HEK293T (cell line): ENCODE results near the gene PRR36.

Experiments
- BHLHE40 ChIP-seq: fragments of 450-650 bp; IDR thresholded peaks from 2 replicates; pipeline ENCODE4 v1.6.1; 2016; ENCODE audit warnings: mild to moderate bottlenecking, moderate library complexity, borderline replicate concordance
- CTBP1 ChIP-seq: fragments of 450-650 bp; IDR thresholded peaks from 2 replicates; pipeline ENCODE4 v1.6.1; 2016; ENCODE audit warnings: borderline replicate concordance
- ELF4 ChIP-seq: fragments of 450-650 bp; IDR thresholded peaks from 2 replicates; pipeline ENCODE4 v1.6.1; 2017; ENCODE audit warnings: antibody characterized with exemption
- FOXA1 ChIP-seq: fragments of 450-650 bp; IDR thresholded peaks from 2 replicates; pipeline ENCODE4 v1.6.1; 2016; ENCODE audit warnings: mild to moderate bottlenecking
- FOXK2 ChIP-seq: fragments of 450-650 bp; IDR thresholded peaks from 2 replicates; pipeline ENCODE4 v1.6.1; 2016; ENCODE audit warnings: mild to moderate bottlenecking
- FOXM1 ChIP-seq: fragments of 450-650 bp; IDR thresholded peaks from 2 replicates; pipeline ENCODE4 v1.6.1; 2017; ENCODE audit warnings: mild to moderate bottlenecking, borderline replicate concordance
- HDGF ChIP-seq: fragments of 450-650 bp; IDR thresholded peaks from 2 replicates; pipeline ENCODE4 v1.6.1; 2017; ENCODE audit warnings: antibody characterized with exemption, borderline replicate concordance
- L3MBTL2 ChIP-seq: fragments of 450-650 bp; conservative IDR thresholded peaks from 2 replicates; pipeline ENCODE4 v1.6.1; 2016; ENCODE audit warnings: mild to moderate bottlenecking
- NFRKB ChIP-seq: fragments of 450-650 bp; IDR thresholded peaks from 2 replicates; pipeline ENCODE4 v1.6.1; 2016; ENCODE audit warnings: mild to moderate bottlenecking, moderate library complexity
- PKNOX1 ChIP-seq: fragments of 450-650 bp; IDR thresholded peaks from 2 replicates; pipeline ENCODE4 v1.6.1; 2016
- SP1 ChIP-seq: fragments of 450-650 bp; IDR thresholded peaks from 2 replicates; pipeline ENCODE4 v1.6.1; 2017
- SUZ12 ChIP-seq: fragments of 450-650 bp; IDR thresholded peaks from 2 replicates; pipeline ENCODE4 v1.6.1; 2016; ENCODE audit warnings: mild to moderate bottlenecking
- TARDBP ChIP-seq: fragments of 450-650 bp; IDR thresholded peaks from 2 replicates; pipeline ENCODE4 v1.6.1; 2016
- ZNF384 ChIP-seq: fragments of 450-650 bp; IDR thresholded peaks from 2 replicates; pipeline ENCODE4 v1.6.1; 2016

GRCh38 chr19:7842661-7843294 is 31.4 kb downstream of the PRR36 start:
- no peak for TF ChIP-seq FOXK2
- TF ChIP-seq TARDBP = 0 out of 2 replicates have a peak, but pooled peaks have one; percentile 12
- TF ChIP-seq FOXA1 = no peak
- no peak for TF ChIP-seq SP1
- TF ChIP-seq FOXM1 = no peak
- TF ChIP-seq ZNF384 = no peak
- no peak for TF ChIP-seq PKNOX1
- no peak for TF ChIP-seq BHLHE40
- TF ChIP-seq NFRKB = no peak
- TF ChIP-seq SUZ12 = no peak
- TF ChIP-seq HDGF = no peak
- TF ChIP-seq ELF4 = no peak
- no peak for TF ChIP-seq L3MBTL2
- TF ChIP-seq CTBP1 = no peak
